ENCODE measurements around the gene TMEM170B. TPM values are rescaled to one million over a fixed set of nuclear protein-coding genes. Genes with fewer than 3 reads are reported as not detected.
A peak's percentile ranks its signal among the peaks of the same experiment; 100 is the strongest.

The TMEM170B gene
- total and polyA plus RNA-seq, 2 experiments from 2014 or later: 2.1 to 2.6 TPM

DNA sequence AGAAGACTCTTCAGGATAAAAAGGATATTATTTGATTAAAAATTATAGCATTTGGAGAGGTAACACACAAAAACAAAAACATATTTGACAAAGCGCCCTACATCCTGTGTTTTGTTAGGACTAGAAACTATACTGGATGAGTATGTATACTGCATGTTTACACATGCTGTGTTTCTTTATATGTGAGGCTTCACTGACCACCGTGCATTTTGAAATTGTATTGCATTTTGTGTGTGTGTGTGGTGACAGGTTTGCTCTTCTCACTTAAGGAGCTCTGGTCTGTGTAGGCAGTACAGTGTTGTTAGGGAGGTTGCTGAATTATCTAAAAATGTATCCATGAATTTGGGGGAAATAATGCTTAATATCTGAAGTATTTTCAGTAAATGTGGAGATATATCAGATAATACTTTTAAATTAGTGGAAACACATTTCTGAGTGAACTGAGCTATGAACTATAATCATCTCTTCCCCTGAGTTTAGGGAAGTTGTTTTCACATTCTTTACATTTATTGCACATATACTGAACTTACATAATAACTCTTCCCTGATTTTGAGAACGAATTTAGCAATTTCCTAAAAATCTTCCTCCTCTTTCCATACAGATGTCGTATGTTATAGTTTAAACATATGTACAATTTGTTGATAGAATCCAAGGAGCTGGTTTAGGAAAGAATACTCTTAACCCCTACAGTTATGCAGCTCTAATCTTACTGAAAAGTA is 43.3 kb downstream of the TMEM170B start:
- H3K4me3 ChIP-seq: no peak overlapping the region
- TF ChIP-seq, protein P1, sequence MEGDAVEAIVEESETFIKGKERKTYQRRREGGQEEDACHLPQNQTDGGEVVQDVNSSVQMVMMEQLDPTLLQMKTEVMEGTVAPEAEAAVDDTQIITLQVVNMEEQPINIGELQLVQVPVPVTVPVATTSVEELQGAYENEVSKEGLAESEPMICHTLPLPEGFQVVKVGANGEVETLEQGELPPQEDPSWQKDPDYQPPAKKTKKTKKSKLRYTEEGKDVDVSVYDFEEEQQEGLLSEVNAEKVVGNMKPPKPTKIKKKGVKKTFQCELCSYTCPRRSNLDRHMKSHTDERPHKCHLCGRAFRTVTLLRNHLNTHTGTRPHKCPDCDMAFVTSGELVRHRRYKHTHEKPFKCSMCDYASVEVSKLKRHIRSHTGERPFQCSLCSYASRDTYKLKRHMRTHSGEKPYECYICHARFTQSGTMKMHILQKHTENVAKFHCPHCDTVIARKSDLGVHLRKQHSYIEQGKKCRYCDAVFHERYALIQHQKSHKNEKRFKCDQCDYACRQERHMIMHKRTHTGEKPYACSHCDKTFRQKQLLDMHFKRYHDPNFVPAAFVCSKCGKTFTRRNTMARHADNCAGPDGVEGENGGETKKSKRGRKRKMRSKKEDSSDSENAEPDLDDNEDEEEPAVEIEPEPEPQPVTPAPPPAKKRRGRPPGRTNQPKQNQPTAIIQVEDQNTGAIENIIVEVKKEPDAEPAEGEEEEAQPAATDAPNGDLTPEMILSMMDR (IDR thresholded peaks at IDR 0.05; ENCODE audit: low read depth, low read length): no peak
- DNase-seq (ENCODE audit: low read depth in 1 of 2, low spot score in 1 of 2): no peak
- H3K36me3 ChIP-seq: no peaks in the 10 kb centered on the region
- H3K9me3 ChIP-seq (ENCODE audit: low read depth): no peaks in the 10 kb centered on the region
- H3K27me3 ChIP-seq: no peaks in the 10 kb centered on the region
- H3K4me1 ChIP-seq (ENCODE audit: low read depth): no peaks in the 10 kb centered on the region
- no peak overlapping the region for H3K27ac ChIP-seq

DNA sequence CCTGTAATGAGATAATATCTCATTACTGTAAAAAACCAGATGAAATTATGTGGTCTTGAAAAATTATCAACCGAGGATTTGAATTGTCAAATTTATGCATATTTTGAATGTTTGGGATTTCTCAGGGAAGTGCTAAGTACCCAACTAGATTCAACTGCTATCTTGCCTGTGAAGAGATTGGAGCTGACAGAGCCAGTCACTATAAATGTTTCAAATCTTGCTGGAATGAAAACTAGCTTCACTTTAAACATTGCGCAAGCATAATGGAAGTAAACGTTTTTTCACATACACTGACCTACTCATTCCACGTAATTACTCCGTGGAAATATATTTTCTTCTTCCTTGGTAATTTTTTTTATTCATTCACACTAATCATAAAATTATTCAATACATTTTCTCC is 46.7 kb downstream of the TMEM170B start:
- Histone ChIP-seq H3K4me3 (no peak overlapping the region), H3K36me3 (no peaks in the 10 kb centered on the region), H3K27ac (no peak overlapping the region), H3K27me3 (no peaks in the 10 kb centered on the region), H3K9me3 (ENCODE audit: low read depth) (no peaks in the 10 kb centered on the region), H3K4me1 (ENCODE audit: low read depth) (no peaks in the 10 kb centered on the region)
- TF ChIP-seq, protein P1 (IDR thresholded peaks at IDR 0.05; ENCODE audit: low read depth, low read length): no peak
- DNase-seq (ENCODE audit: low read depth in 1 of 2, low spot score in 1 of 2): no peak

DNA sequence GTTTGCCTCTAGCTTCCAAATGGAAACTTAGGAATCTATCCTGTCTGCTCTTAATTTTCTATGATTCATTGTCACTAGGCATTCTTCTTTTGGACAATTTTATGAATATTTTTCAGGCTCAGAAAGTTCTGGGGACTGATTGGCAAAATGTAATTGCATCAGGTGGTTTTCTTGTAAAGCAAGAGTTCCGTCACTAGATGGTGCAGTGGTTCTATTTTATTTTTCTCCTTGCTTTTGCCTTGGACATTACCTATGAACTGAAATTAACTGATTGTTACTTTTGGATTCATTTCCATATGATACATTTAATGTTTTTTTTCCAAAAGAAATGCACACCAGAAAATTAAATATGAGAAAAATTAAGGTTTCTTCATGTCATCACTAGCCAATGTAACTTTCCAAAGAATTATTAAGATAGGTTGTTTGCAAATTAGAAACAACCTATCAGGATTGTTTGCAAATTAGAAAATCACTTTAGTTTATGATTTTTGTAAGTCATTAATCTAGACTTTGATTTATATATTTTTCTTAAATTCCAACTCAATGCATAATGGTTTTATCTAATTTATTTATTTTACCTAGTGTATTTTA is 48.0 kb downstream of the TMEM170B start:
- Histone ChIP-seq H3K9me3 (ENCODE audit: low read depth) (no peaks in the 10 kb centered on the region), H3K36me3 (no peaks in the 10 kb centered on the region), H3K27ac (no peak overlapping the region), H3K27me3 (no peaks in the 10 kb centered on the region), H3K4me3 (no peak overlapping the region), H3K4me1 (ENCODE audit: low read depth) (no peaks in the 10 kb centered on the region)
- TF ChIP-seq, protein P1 (IDR thresholded peaks at IDR 0.05; ENCODE audit: low read depth, low read length): peak; percentile 61
- peak; percentile 59 to 76 for DNase-seq (ENCODE audit: low read depth in 1 of 2, low spot score in 1 of 2)

DNA sequence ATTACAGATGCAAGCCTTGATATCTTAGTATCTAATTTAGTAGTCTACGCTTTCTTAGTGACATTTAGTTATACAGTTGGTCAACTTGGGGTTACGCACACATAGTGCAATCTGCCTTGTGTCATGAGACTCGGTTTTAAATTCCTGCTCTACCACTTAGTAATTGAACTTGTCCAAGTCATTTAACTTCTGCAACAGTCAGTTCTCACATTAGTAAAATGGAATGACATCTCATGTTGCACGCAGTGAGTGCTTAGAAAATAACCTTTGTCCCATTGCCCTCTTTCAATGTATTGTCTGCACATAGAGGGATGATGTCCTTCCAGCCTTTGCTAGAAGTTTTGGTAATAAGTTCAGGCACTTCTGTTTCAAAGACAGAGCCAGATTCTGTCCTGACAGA is 48.6 kb downstream of the TMEM170B start:
- Histone ChIP-seq H3K9me3 (ENCODE audit: low read depth) (no peaks in the 10 kb centered on the region), H3K4me3 (no peak overlapping the region), H3K27me3 (no peaks in the 10 kb centered on the region), H3K36me3 (no peaks in the 10 kb centered on the region), H3K4me1 (ENCODE audit: low read depth) (no peaks in the 10 kb centered on the region), H3K27ac (no peak overlapping the region)
- TF ChIP-seq, protein P1 (IDR thresholded peaks at IDR 0.05; ENCODE audit: low read depth, low read length): no peak
- DNase-seq (ENCODE audit: low read depth in 1 of 2, low spot score in 1 of 2): no peak

DNA sequence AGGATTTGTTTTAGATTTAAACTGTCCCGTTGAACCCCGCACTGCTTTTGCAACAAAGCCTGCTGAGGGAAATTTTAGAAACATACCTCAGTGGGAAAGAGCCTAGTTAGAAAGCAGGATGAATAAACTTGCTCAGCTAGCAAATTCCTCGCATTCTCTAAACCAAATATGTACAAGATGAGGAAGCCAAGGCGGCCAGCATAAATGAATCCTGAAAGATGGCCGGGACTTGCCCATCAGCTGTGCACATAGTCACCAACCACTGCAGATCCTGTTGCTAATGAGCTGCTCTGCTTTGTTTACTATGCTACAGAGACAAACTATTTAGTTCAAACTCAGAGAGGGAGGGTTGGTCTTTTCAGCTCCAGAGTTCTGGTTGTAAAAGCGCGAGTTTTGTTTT is 49.0 kb downstream of the TMEM170B start:
- Histone ChIP-seq H3K4me1 (ENCODE audit: low read depth) (no peaks in the 10 kb centered on the region), H3K27ac (no peak overlapping the region), H3K36me3 (no peaks in the 10 kb centered on the region), H3K9me3 (ENCODE audit: low read depth) (no peaks in the 10 kb centered on the region), H3K4me3 (no peak overlapping the region), H3K27me3 (no peaks in the 10 kb centered on the region)
- peak in 1 of 2 donors; percentile 80 for DNase-seq (ENCODE audit: low read depth in 1 of 2, low spot score in 1 of 2)
- TF ChIP-seq, protein P1 (IDR thresholded peaks at IDR 0.05; ENCODE audit: low read depth, low read length): no peak

All from cardiac muscle cell (in vitro differentiated cells and primary cell).